ENCODE measurements around the gene SPTAN1.
"Not testable (repeated sequence)": the region's sequence is repeated elsewhere in the genome, so short reads cannot be mapped to it uniquely, and the experiment has no call there.

The SPTAN1 gene

DNA sequence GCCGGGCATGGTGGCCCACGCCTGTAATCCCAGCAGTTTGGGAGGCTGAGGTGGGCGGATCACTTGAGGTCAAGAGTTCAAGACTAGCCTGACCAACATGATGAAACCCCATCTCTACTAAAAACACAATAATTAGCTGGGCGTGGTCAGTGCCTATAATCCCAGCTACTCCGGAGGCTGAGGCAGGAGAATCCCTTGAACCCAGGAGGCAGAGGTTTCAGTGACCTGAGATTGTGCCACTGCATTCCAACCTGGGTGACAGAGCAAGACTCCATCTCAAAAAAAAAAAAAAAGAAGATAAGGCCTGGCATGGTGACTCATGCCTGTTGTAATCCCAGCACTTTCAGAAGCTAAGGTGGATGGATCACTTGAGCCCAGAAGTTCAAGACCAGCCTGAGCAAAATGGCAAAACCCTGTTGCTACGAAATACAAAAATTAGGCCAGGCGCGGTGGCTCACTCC, 114.1 kb downstream of the SPTAN1 start:
- DNase-seq (ENCODE audit: low read depth in 2 of 2), result not testable (repeated sequence)

DNA sequence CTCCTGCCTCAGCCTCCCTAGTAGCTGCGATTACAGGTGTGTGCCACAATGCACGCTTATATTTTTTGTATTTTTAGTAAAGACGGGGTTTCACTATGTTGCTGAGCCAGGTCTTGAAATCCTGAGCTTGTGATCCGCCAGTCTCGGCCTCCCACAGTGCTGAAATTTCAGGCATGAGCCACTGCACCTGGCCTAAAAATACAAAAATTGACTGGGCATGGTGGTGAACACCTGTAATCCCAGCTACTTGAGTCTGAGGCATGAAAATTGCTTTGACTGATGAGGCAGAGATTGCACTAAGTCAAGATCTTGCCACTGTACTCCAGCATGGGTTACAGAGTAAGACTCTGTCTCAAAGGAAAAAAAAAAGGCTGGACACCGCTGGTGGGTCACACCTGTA, 117.4 kb downstream of the SPTAN1 start:
- DNase-seq (ENCODE audit: low read depth in 2 of 2), result no peak

DNA sequence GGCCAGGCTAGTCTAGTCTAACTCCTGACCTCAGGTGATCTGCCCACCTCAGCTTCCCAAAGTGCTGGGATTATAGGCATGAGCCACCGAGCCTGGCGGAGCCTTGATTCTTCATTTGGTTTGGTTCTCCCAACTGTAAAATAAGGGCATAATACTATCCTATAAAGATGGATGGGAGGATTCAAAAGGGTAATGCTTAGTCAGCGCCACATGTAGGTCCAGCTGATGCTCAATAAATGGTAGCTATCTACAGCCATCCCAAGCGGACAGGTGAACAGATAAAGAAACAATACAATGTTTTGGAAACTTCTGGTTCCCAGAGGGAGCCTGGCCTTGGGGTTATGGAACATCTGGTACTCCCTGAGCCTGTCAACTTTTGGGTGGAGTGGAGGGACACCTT, 123.0 kb downstream of the SPTAN1 start:
- no peak for DNase-seq (ENCODE audit: low read depth in 2 of 2)

DNA sequence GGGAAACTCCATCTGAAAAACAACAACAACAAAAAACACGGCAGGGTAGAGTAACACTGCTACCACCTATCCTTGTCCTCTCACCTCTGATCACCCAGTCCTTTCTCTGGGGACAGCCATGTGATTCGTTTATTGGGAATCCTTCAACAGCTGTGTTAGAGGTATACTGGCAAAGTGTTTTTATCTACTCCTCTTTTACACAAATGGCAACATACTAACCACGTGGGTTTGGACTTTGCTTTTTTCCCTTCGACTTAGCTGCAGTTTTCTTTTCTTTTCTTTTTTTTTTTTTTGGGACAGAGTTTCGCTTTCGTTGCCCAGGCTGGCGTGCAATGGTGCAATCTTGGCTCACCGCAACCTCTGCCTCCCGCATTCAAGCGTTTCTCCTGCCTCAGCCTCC, 125.4 kb downstream of the SPTAN1 start:
- no peak for DNase-seq (ENCODE audit: low read depth in 2 of 2)
